GM12864 (cell line): ENCODE results near the gene DHX32.

Experiments used
- DNase-seq: peaks from one replicate; pipeline ENCODE4 v3.0.0-alpha.2; 2011; ENCODE audit warnings: low read depth
- H3K4me3 ChIP-seq: 2 replicates; pipeline ENCODE4 v1.5.1; 2011; ENCODE audit warnings: mild to moderate bottlenecking, low read depth, low read length, control low read depth
- TF ChIP-seq, protein P1 (sequence below): IDR thresholded peaks from 2 replicates; pipeline ENCODE4 v1.5.1; 2011; ENCODE audit warnings: low read depth, mild to moderate bottlenecking, moderate library complexity, low read length, control low read depth, inconsistent platforms; ENCODE audit errors: missing control alignments

The DHX32 gene

DNA sequence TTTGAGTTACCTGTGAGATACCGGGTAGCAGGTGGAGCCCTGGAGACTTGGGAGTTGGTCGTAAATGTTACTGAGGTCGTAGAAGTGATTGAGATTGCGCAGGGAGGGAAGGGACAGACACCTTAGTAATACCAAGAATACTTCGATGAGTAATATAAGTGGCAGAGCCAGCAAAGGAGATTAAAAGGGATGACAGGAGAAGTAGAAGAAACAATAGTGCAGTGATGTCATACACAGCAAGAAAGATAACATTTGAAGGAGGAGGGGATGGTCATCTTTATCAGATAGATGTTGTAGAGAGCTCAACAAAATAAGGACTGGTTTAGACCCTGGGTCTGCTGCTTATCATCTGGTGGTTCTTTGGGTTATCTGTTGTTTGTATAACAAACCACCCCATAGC is 52.8 kb downstream of the DHX32 start:
- TF ChIP-seq, protein P1, sequence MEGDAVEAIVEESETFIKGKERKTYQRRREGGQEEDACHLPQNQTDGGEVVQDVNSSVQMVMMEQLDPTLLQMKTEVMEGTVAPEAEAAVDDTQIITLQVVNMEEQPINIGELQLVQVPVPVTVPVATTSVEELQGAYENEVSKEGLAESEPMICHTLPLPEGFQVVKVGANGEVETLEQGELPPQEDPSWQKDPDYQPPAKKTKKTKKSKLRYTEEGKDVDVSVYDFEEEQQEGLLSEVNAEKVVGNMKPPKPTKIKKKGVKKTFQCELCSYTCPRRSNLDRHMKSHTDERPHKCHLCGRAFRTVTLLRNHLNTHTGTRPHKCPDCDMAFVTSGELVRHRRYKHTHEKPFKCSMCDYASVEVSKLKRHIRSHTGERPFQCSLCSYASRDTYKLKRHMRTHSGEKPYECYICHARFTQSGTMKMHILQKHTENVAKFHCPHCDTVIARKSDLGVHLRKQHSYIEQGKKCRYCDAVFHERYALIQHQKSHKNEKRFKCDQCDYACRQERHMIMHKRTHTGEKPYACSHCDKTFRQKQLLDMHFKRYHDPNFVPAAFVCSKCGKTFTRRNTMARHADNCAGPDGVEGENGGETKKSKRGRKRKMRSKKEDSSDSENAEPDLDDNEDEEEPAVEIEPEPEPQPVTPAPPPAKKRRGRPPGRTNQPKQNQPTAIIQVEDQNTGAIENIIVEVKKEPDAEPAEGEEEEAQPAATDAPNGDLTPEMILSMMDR: no peak
- no peak for DNase-seq
- H3K4me3 ChIP-seq: no peak overlapping the region

DNA sequence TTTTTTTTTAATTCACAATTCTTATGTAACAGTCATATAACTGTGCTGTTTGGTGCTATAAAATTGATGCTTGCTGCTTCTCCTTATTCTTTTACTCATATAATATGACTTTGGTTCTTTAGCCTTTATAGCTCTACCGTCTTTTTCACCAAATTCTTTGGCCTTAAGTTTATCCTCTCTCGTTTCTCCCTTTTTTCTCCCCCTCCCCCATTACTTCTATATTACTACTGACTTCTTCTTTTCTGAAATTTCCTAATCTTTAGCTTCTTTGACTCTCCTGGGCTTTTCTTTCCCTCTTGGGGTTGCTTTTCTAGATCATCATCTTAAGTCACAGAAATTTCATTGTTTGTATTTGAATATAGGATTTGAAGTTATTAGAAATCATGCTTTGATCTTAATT is 54.0 kb downstream of the DHX32 start:
- H3K4me3 ChIP-seq: no peak overlapping the region
- TF ChIP-seq, protein P1: no peak
- DNase-seq: no peak

DNA sequence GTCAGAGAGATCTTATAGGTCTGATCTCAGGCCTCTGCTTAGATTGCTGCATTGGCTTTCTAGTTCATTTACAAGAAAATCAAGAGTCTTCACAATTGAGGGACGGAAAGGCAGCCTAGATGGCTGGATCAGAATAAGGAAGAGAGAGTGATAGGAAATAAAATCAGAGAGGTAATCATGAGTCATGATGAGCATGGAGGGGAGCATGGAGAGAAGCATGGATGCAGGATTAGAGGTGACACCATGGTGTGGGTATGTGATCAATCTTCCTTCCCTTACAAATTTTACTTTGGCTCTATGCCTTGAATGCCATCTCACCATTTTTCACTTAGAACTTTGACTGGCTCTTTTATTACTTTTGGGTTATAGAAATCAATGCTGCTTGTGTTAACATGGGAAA is 56.4 kb downstream of the DHX32 start:
- peak overlapping the region; percentile 85 for H3K4me3 ChIP-seq
- no peak for DNase-seq
- TF ChIP-seq, protein P1: no peak

DNA sequence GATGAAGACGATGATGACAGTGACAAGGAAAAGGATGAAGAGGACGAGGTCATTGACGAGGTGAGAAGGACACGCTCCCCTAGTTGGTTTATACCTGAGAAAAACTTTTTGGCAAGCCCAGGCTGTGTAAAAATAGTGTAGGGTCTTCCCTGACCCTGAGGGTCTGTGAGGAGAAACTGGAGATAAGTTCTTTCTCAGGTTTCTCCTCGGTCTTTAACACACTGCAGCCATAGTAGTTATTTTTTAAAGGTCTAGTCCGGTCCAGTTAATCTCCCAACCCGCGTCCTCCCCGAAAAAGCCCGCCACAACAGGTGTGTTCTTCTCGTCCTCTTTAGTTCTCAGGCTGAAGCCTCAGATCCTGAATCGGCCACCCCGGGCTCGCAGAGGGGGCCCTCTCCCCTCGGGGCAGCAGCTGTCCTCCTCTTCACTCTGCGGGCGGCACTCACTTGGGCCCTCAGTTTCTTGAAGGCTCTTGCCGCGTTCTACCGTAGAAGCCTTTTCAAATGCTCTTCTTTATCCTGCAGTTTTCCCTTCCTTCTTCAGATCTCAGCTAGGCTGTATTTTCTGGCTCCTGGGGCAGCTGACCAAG is 57.3 kb downstream of the DHX32 start:
- H3K4me3 ChIP-seq: peak overlapping the region; percentile 85
- DNase-seq: no peak
- TF ChIP-seq, protein P1: no peak

DNA sequence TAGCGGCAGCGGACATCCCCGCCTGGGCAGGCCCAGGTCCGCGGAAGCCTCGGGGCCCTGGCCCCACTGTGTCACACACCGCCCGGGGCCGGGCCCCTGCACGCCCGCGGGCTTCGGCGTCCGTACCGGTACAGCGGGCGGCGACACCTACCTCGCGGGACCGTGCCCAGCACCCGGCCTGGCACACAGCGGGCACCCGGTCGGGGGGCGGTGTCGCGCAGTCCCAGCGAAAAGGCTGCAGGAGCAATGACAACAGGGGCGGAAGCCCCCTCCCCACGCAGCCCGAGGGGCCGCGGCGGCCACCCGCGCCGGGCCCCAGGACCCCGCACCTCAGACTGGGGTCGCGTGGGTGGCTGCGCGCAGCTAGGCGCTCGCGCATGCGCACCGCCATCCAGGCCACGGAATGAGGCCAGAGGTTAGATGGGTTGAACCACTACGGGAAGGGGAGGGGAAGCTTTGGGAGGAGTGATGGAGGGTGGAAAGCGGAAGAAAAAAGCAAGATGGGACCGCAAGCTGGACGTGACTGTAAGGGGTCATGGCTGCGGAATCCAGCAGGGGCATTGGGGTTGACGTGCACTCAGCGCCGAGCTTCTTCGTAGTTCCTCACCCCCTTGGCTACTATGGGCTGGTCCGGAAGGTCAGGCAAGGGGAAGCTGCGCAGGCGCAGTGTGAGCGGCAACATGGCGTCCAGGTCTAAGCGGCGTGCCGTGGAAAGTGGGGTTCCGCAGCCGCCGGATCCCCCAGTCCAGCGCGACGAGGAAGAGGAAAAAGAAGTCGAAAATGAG is 58.0 kb downstream of the DHX32 start, which contains the start of the genes BCCIP and UROS:
BCCIP (plus strand) TSS at position 669 of the 785 bp plus-strand sequence; CDS start at position 681, 12 bp downstream.
UROS (minus strand) TSS at position 381 of the 785 bp plus-strand sequence. CDS start 6,759 bp downstream, outside the sequence.
- TF ChIP-seq, protein P1: no peak
- DNase-seq: peak; percentile 80
- peak within 1 kb of the TSS; percentile 85 for H3K4me3 ChIP-seq

DNA sequence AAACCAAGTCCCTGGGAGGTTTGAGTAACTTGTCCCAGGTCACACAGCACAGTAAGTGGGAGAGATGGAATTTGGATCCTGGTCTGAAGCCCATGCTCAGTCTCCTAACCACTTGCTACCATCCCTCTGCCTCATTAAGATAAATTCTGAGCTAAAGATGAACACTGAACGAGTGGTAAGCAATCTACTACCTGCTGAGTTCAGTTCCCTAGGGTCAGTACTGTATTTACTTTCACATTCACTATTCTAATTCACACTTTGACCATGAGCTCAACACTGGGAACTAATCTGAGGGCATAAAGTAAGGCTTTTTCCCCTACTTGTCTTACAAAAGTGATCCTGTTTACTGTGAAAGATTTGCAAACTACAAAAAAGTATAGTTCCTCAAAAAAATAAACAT is 60.4 kb downstream of the DHX32 start:
- DNase-seq: no peak
- H3K4me3 ChIP-seq: no peak overlapping the region
- TF ChIP-seq, protein P1: no peak
